ENCODE results near the gene UNC79. TPM values are rescaled to one million over a fixed set of nuclear protein-coding genes. Genes with fewer than 3 reads are reported as not detected.
"Not testable (repeated sequence)": the region's sequence is repeated elsewhere in the genome, so short reads cannot be mapped to it uniquely, and the experiment has no call there.

UNC79 gene
- 0.09 TPM for total RNA-seq
- long read RNA-seq: 0 reads

DNA sequence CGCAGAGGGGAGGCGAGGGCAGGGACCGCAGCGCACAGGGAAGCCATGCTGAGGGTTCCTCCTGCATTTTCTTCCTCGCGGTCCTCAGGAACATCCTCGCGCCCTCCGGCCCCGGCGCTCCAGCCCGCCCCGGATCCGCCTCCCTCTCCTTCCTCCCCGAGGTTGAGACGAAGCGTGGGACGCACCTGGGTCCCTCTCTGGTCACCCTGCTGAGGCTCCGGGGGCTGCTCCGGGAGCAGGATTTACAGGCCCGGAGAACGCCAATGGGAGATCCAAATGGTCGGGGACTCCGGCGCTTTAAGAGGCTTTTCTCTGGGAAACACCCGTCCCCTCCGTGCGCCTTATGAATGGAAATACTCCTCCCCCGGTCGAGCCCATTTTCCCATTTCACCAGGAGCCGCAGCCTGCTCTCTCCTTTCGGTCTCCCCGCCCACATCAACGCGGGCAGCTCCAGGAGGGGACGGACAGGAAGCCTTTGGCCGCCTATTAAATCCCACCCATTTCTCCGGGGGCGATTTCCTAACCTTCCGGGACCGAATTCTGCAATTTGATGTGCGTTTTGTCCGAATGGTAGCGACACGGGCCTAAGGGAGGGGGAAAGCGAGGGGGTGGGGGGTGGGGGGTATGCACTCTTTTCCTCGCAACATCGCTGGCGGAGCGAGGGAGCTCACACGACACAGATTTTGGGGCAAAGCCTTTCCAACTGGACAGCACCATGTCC is at the start of gene UNC79:
Gene UNC79 (plus strand): TSS at position 625 of the 721 bp plus-strand sequence. CDS start 91 bp downstream, at position 716.
- intact Hi-C loops (cut with DNase I): no loop called here
- H3K9me3 ChIP-seq: peaks cover 6% of the 10 kb centered on the region
- no peaks in the 10 kb centered on the region for H3K4me1 ChIP-seq
- no peaks in the 10 kb centered on the region for H3K36me3 ChIP-seq
- TF ChIP-seq, protein P1, sequence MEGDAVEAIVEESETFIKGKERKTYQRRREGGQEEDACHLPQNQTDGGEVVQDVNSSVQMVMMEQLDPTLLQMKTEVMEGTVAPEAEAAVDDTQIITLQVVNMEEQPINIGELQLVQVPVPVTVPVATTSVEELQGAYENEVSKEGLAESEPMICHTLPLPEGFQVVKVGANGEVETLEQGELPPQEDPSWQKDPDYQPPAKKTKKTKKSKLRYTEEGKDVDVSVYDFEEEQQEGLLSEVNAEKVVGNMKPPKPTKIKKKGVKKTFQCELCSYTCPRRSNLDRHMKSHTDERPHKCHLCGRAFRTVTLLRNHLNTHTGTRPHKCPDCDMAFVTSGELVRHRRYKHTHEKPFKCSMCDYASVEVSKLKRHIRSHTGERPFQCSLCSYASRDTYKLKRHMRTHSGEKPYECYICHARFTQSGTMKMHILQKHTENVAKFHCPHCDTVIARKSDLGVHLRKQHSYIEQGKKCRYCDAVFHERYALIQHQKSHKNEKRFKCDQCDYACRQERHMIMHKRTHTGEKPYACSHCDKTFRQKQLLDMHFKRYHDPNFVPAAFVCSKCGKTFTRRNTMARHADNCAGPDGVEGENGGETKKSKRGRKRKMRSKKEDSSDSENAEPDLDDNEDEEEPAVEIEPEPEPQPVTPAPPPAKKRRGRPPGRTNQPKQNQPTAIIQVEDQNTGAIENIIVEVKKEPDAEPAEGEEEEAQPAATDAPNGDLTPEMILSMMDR (IDR thresholded peaks at IDR 0.05): no peak
- ATAC-seq (no peak), DNase-seq (no peak)
- peaks cover 45% of the 10 kb centered on the region for H3K27me3 ChIP-seq
- no peak within 1 kb of the TSS for H3K4me3 ChIP-seq
- no peak within 1 kb of the TSS for H3K27ac ChIP-seq

DNA sequence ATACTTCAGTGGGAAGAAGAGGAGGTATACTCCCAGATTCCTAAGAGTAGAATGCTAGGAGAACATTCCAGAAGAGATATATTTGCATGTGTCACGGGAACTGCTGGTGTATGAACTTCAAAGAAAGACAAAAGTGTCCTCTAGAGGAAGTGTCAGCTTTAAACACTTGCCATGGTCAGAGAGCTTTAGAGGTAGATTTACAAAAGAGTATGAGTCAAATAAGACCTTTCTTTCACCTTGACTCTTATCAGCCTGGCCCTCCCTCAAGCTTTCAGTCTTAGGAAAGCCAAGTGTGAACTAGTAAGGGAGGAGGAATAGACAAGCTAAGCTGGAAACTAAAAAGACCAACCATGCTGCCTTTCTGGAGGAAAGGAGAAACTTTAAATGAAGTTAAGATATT is 49.1 kb upstream of the UNC79 start:
- DNase-seq (no peak), ATAC-seq (no peak)
- no peaks in the 10 kb centered on the region for H3K9me3 ChIP-seq
- intact Hi-C loops (cut with DNase I): no loop called here
- H3K4me1 ChIP-seq: no peaks in the 10 kb centered on the region
- no peaks in the 10 kb centered on the region for H3K36me3 ChIP-seq
- no peaks in the 10 kb centered on the region for H3K27me3 ChIP-seq
- H3K4me3 ChIP-seq: no peak overlapping the region
- TF ChIP-seq, protein P1 (IDR thresholded peaks at IDR 0.05): no peak
- H3K27ac ChIP-seq: no peak overlapping the region

DNA sequence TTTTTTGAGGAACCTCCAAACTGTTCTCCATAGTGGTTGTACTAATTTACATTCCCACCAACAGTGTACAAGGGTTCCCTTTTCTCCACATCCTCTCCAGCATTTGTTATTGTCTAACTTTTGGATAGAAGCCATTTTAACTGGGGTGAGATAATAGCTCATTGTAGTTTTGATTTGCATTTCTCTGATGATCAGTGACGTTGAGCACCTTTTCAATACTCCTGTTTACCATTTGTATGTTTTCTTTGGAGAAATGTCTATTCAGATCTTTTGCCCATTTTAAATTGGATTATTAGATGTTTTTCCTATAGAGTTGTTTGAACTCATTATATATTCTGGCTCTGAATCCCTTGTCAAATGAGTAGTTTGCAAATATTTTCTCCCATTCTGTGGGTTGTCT is 46.5 kb upstream of the UNC79 start:
- H3K4me3 ChIP-seq; H3K9me3 ChIP-seq; intact Hi-C loops (cut with DNase I); H3K27me3 ChIP-seq; DNase-seq; H3K4me1 ChIP-seq; H3K27ac ChIP-seq; ATAC-seq; H3K36me3 ChIP-seq: not testable (repeated sequence)

DNA sequence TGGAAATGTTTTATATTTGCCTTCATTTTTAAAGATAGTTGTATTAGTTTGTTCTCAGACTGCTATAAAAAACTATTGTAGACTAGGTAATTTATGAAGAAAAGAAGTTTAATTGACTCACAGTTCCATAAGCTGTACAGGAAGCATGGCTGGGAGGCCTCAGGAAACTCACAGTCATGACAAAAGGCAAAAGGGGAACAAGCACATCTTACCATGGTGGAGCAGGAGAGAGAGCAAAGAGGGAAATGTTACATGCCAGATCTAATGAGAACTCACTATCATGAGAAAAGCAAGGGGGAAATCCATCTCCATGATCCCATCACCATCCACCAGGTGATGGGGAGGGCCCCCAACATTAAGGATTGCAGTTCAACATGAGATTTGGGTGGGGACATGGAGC is 35.5 kb upstream of the UNC79 start:
- H3K36me3 ChIP-seq: no peaks in the 10 kb centered on the region
- no peaks in the 10 kb centered on the region for H3K9me3 ChIP-seq
- H3K27ac ChIP-seq: no peak overlapping the region
- TF ChIP-seq, protein P1 (IDR thresholded peaks at IDR 0.05): no peak
- H3K27me3 ChIP-seq: no peaks in the 10 kb centered on the region
- peak; percentile 41 for ATAC-seq
- H3K4me3 ChIP-seq: no peak overlapping the region
- intact Hi-C loops (cut with DNase I): no loop called here
- no peak for DNase-seq
- H3K4me1 ChIP-seq: no peaks in the 10 kb centered on the region

DNA sequence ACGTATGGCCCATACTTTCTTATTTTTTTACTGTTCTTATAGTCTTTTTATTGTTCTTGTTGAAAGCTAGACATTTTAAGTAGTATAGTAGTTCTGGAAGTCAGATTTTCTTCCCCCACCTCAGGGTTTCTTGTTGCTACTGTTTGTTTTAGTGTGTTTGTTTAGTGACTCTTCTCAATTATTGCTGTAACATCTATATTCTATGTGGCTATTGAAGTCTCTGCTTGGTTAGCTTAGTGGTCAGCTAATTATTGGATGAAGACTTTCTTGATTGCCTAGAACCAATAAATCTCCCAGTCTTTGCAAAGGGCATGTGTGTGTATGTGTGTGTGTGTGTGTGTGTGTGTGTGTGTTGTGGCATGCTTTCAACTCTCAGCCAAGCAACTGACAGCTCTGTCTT is 34.3 kb upstream of the UNC79 start:
- intact Hi-C loops (cut with DNase I): no loop called here
- H3K27me3 ChIP-seq: no peaks in the 10 kb centered on the region
- no peaks in the 10 kb centered on the region for H3K4me1 ChIP-seq
- no peaks in the 10 kb centered on the region for H3K36me3 ChIP-seq
- H3K27ac ChIP-seq: no peak overlapping the region
- TF ChIP-seq, protein P1 (IDR thresholded peaks at IDR 0.05): no peak
- H3K9me3 ChIP-seq: no peaks in the 10 kb centered on the region
- no peak overlapping the region for H3K4me3 ChIP-seq
- no peak for ATAC-seq
- DNase-seq: no peak

DNA sequence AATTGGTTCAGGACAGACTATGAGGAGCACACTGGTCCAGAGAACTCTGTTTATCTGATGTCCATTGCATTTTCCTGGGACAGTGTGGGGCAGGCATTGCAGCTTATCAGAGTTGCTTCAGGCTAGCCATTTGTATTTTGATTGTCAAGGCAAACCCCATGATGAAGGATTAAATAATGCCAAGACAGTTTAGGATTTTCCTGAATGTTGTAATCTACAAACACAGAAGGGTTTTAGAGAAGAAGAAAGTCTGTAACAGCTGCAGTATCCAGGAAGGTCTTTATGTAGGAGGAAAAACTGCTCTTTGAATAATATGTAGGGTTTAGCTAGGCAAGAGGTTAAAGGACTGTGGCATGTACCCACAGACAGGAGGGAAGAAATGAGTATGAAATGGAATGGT is 32.2 kb upstream of the UNC79 start:
- TF ChIP-seq, protein P1 (IDR thresholded peaks at IDR 0.05): no peak
- Histone ChIP-seq H3K4me3 (no peak overlapping the region), H3K36me3 (no peaks in the 10 kb centered on the region), H3K27ac (no peak overlapping the region), H3K9me3 (no peaks in the 10 kb centered on the region), H3K27me3 (no peaks in the 10 kb centered on the region), H3K4me1 (no peaks in the 10 kb centered on the region)
- DNase-seq (no peak), ATAC-seq (no peak)
- intact Hi-C loops (cut with DNase I): no loop called here
